A549 (cell line): ENCODE measurements around the gene COLEC12. TPM values are rescaled to one million over a fixed set of nuclear protein-coding genes. Genes with fewer than 3 reads are reported as not detected.

ENCODE experiments used
- ATAC-seq, 2 experiments: fragments of 200-7000 bp in 1 of 2; fragments of >200 bp in 1 of 2; cut with Nextera tagmentation in 1 of 2; cut with Tn5 transposase in 1 of 2; 3 replicates each; pipeline versions ENCODE4 v1.8.0 to v1.9.1; 2018 to 2020; ENCODE audit warnings: mild to moderate bottlenecking in 1 of 2, moderate library complexity in 1 of 2
- CTCF ChIA-PET: fragments of 300-600 bp; sonication (Branson Sonifier 250); formaldehyde crosslinking; extraction: SDS; loops from one replicate; lab custom pipeline; 2021; ENCODE audit warnings: antibody characterized with exemption, inconsistent platforms; lab: Yijun Ruan, JAX
- POLR2A ChIA-PET: fragments of 350-600 bp; formaldehyde crosslinking; extraction: SDS; loops from one replicate; lab custom pipeline; 2021; ENCODE audit warnings: antibody characterized with exemption, inconsistent platforms; lab: Yijun Ruan, JAX
- DNase-seq, 2 experiments: peaks; one replicate each; pipeline versions ENCODE4 v3.0.0 to v3.0.0-alpha.2; 2011 to 2016; ENCODE audit warnings: low read depth in 1 of 2, low spot score in 1 of 2
- FAIRE-seq: peaks from 2 replicates; lab custom pipeline; 2011; peaks lifted over from hg19 to GRCh38; lab: Jason Lieb, UNC
- H3K27ac ChIP-seq, 2 experiments: fragments of >200 bp; sonication (Bioruptor Twin); formaldehyde crosslinking; 3 replicates each; pipeline ENCODE4 v1.5.1; 2016 to 2017
- H3K4me1 ChIP-seq: fragments of >200 bp; sonication (Bioruptor Twin); formaldehyde crosslinking; 3 replicates; pipeline ENCODE4 v1.6.1; 2016
- H3K4me2 ChIP-seq: fragments of >200 bp; sonication (Bioruptor Twin); formaldehyde crosslinking; 3 replicates; pipeline ENCODE4 v1.6.1; 2016
- H3K4me3 ChIP-seq: fragments of >200 bp; sonication (Bioruptor Twin); formaldehyde crosslinking; 3 replicates; pipeline ENCODE4 v1.5.1; 2016
- H3K9me3 ChIP-seq: fragments of >200 bp; sonication (Bioruptor Twin); formaldehyde crosslinking; 3 replicates; pipeline ENCODE4 v1.6.1; 2016
- CBX2 ChIP-seq: fragments of 200-600 bp; sonication (generic); IDR thresholded peaks from 2 replicates; pipeline ENCODE4 v1.6.1; 2016; ENCODE audit warnings: low read depth, mild to moderate bottlenecking, borderline replicate concordance
- CBX8 ChIP-seq: fragments of 200-600 bp; sonication (generic); IDR thresholded peaks from 2 replicates; pipeline ENCODE4 v1.6.1; 2016
- CTCF ChIP-seq: fragments of >200 bp; sonication (Bioruptor Twin); formaldehyde crosslinking; IDR thresholded peaks from 3 replicates; pipeline ENCODE4 v1.5.1; 2016
- E2F6 ChIP-seq: IDR thresholded peaks from 2 replicates; pipeline ENCODE4 v1.6.1; 2012; ENCODE audit warnings: low read depth, borderline replicate concordance
- EHMT2 ChIP-seq: fragments of 200-600 bp; sonication (generic); IDR thresholded peaks from 2 replicates; pipeline ENCODE4 v1.6.1; 2016; ENCODE audit warnings: antibody characterized with exemption, low read depth, mild to moderate bottlenecking, moderate library complexity
- EP300 ChIP-seq, 2 experiments: fragments of >200 bp; sonication (Bioruptor Twin); formaldehyde crosslinking; IDR thresholded peaks; 2 replicates in 1 of 2; 3 replicates in 1 of 2; pipeline ENCODE4 v1.6.1; 2016 to 2017
- ESRRA ChIP-seq: fragments of 150-350 bp; IDR thresholded peaks from 2 replicates; pipeline ENCODE4 v1.6.1; 2014; ENCODE audit warnings: mild to moderate bottlenecking, low read length, borderline replicate concordance
- FOSB ChIP-seq: fragments of 250-450 bp; sonication (Bioruptor Pico); IDR thresholded peaks from 2 replicates; pipeline ENCODE4 v1.5.0; 2020; ENCODE audit warnings: mild to moderate bottlenecking, moderate library complexity
- FOSL2 ChIP-seq, 2 experiments: fragments of 450-650 bp in 1 of 2; fragments of >200 bp in 1 of 2; sonication (Bioruptor Twin) in 1 of 2; formaldehyde crosslinking; IDR thresholded peaks; 2 replicates each; pipeline versions ENCODE4 v1.5.0 to v1.6.1; 2016 to 2020; ENCODE audit warnings: mild to moderate bottlenecking in 1 of 2, moderate library complexity in 1 of 2
- GATA3 ChIP-seq: IDR thresholded peaks from 2 replicates; pipeline ENCODE4 v1.6.1; 2012; ENCODE audit warnings: borderline replicate concordance
- HDAC2 ChIP-seq: fragments of 200-600 bp; sonication (generic); IDR thresholded peaks from 2 replicates; pipeline ENCODE4 v1.6.1; 2016
- HES2 ChIP-seq: fragments of >200 bp; sonication (Bioruptor Twin); formaldehyde crosslinking; IDR thresholded peaks from 2 replicates; pipeline ENCODE4 v1.6.1; 2016
- HEYL ChIP-seq: fragments of 250-450 bp; sonication (Bioruptor Pico); IDR thresholded peaks from 2 replicates; pipeline ENCODE4 v1.8.0; 2021; ENCODE audit warnings: mild to moderate bottlenecking, moderate library complexity
- HOXA7 ChIP-seq: fragments of 250-450 bp; sonication (Bioruptor Pico); IDR thresholded peaks from 2 replicates; pipeline ENCODE4 v1.5.0; 2020; ENCODE audit warnings: mild to moderate bottlenecking, moderate library complexity
- JUN ChIP-seq, 2 experiments: fragments of >200 bp; sonication (Bioruptor Twin); formaldehyde crosslinking; IDR thresholded peaks; 2 replicates in 1 of 2; 3 replicates in 1 of 2; pipeline ENCODE4 v1.6.1; 2016 to 2017
- JUNB ChIP-seq: fragments of >200 bp; sonication (Bioruptor Twin); formaldehyde crosslinking; IDR thresholded peaks from 2 replicates; pipeline ENCODE4 v1.6.1; 2016
- KDM1A ChIP-seq: fragments of 200-600 bp; sonication (generic); IDR thresholded peaks from 2 replicates; pipeline ENCODE4 v1.6.1; 2016; ENCODE audit warnings: low read depth, mild to moderate bottlenecking
- MAZ ChIP-seq: fragments of 150-350 bp; IDR thresholded peaks from 2 replicates; pipeline ENCODE4 v1.6.1; 2014; ENCODE audit warnings: antibody characterized with exemption, low read depth, low read length, borderline replicate concordance
- NFE2L2 ChIP-seq: fragments of 150-350 bp; conservative IDR thresholded peaks from 2 replicates; pipeline ENCODE4 v1.6.1; 2014; ENCODE audit warnings: low read length
- NPAS2 ChIP-seq: fragments of 250-450 bp; sonication (Bioruptor Pico); IDR thresholded peaks from 2 replicates; pipeline ENCODE4 v1.8.0; 2022; ENCODE audit warnings: mild to moderate bottlenecking, moderate library complexity, borderline replicate concordance
- NR3C1 ChIP-seq: fragments of >200 bp; sonication (Bioruptor Twin); formaldehyde crosslinking; IDR thresholded peaks from 3 replicates; pipeline ENCODE4 v1.6.1; 2017
- POLR2A ChIP-seq: IDR thresholded peaks from 2 replicates; pipeline ENCODE4 v1.6.1; 2012; ENCODE audit warnings: mild to moderate bottlenecking, low read length
- POLR2AphosphoS2 ChIP-seq: conservative IDR thresholded peaks from 2 replicates; pipeline ENCODE4 v1.6.1; 2012; ENCODE audit warnings: low read length, improper control_type of control experiment, inconsistent platforms
- RARB ChIP-seq: fragments of 250-450 bp; sonication (Bioruptor Pico); IDR thresholded peaks from 2 replicates; pipeline ENCODE4 v1.8.0; 2021; ENCODE audit warnings: mild to moderate bottlenecking, moderate library complexity
- RFX5 ChIP-seq: fragments of 450-650 bp; IDR thresholded peaks from 2 replicates; pipeline ENCODE4 v1.7.1; 2014; ENCODE audit warnings: antibody characterized with exemption, mild to moderate bottlenecking, moderate library complexity
- SMC3 ChIP-seq: fragments of >200 bp; sonication (Bioruptor Twin); formaldehyde crosslinking; IDR thresholded peaks from 3 replicates; pipeline ENCODE4 v1.6.1; 2018; ENCODE audit warnings: inconsistent platforms
- TFCP2L1 ChIP-seq: fragments of 250-450 bp; sonication (Bioruptor Pico); IDR thresholded peaks from 2 replicates; pipeline ENCODE4 v1.5.0; 2021; ENCODE audit warnings: mild to moderate bottlenecking
- ZC3H11A ChIP-seq: fragments of 450-650 bp; IDR thresholded peaks from 2 replicates; pipeline ENCODE4 v1.6.1; 2014; ENCODE audit warnings: antibody characterized with exemption, mild to moderate bottlenecking
- ZNF302 ChIP-seq: fragments of 250-450 bp; sonication (Bioruptor Pico); IDR thresholded peaks from 2 replicates; pipeline ENCODE4 v1.9.0; 2021; ENCODE audit warnings: inconsistent platforms, mild to moderate bottlenecking, moderate library complexity
- whole genome bisulfite sequencing: methylation state at CpG from one replicate; pipeline ENCODE4 v1.1.6; 2017; ENCODE audit errors: missing lambda C conversion rate; 5-methylcytosine and 5-hydroxymethylcytosine counted together
- polyA plus RNA-seq, 4 experiments: library from polyadenylated mRNA; depleted of rRNA in 3 of 4; stranded (reverse); fragments of >200 nt; fragmentation: RNase III in 1 of 4; extraction: RNeasy Plus Mini Kit Qiagen cat#74134 plus additional on column Dnase treatment in 1 of 4; gene quantifications; 2 replicates in 3 of 4; 3 replicates in 1 of 4; pipeline ENCODE4 v1.2.3, GENCODE V29; 2011 to 2017

The COLEC12 gene
- polyA plus RNA-seq, 2 of the 4 experiments (the other 2 are of a cell fraction): 0.01 TPM; not detected in 1

- FAIRE-seq (no peak), DNase-seq (no peak), ATAC-seq (no peak)
- WGBS: 20% methylated on average over 2 of the region's 2 CpGs
- CTCF ChIA-PET: no interaction called here
- TF ChIP-seq ZNF302 (CRISPR knock-in tag): no peak
- TF ChIP-seq POLR2AphosphoS2: no peak
- no peak for TF ChIP-seq HDAC2
- TF ChIP-seq FOSL2 (IDR thresholded peaks at IDR 0.05): no peak
- TF ChIP-seq FOSL2 (CRISPR knock-in tag; IDR thresholded peaks at IDR 0.05): no peak
- TF ChIP-seq POLR2A: no peak
- no peak for TF ChIP-seq EHMT2
- no peak for TF ChIP-seq CTCF
- TF ChIP-seq KDM1A: no peak
- TF ChIP-seq MAZ: no peak
- no peak for TF ChIP-seq CBX2
- no peak for TF ChIP-seq EP300 (IDR thresholded peaks at IDR 0.05)
- no peak for TF ChIP-seq FOSB (CRISPR knock-in tag)
- TF ChIP-seq HES2: no peak
- no peak for TF ChIP-seq RARB (CRISPR knock-in tag)
- no peak for TF ChIP-seq HOXA7
- TF ChIP-seq JUN (IDR thresholded peaks at IDR 0.05): no peak
- no peak for TF ChIP-seq HEYL (CRISPR knock-in tag)
- no peak for TF ChIP-seq CBX8
- no peak for TF ChIP-seq E2F6
- no peak for TF ChIP-seq TFCP2L1
- POLR2A ChIA-PET: no interaction called here
- Histone ChIP-seq H3K4me1 (no peaks in the 10 kb centered on the region), H3K4me2 (no peak overlapping the region), H3K9me3 (no peaks in the 10 kb centered on the region), H3K4me3 (no peak overlapping the region), H3K27ac (no peak overlapping the region)
Observed at GRCh38 chr18:303607-304006, 196.9 kb downstream of the COLEC12 start.

GRCh38 chr18:303011-303410, 197.5 kb downstream of the COLEC12 start:
- no peak for DNase-seq
- Histone ChIP-seq H3K4me3 (no peak overlapping the region), H3K9me3 (no peaks in the 10 kb centered on the region), H3K4me2 (no peak overlapping the region), H3K4me1 (no peaks in the 10 kb centered on the region), H3K27ac (no peak overlapping the region)
- ChIA-PET CTCF (no interaction called here), POLR2A (no interaction called here)
- 0% methylated on average over 1 of the region's 1 CpG for WGBS
- no peak for ATAC-seq
- FAIRE-seq: no peak
- TF ChIP-seq ZC3H11A: no peak
- TF ChIP-seq JUNB: no peak
- no peak for TF ChIP-seq NR3C1
- no peak for TF ChIP-seq RARB (CRISPR knock-in tag)
- TF ChIP-seq JUN (IDR thresholded peaks at IDR 0.05): no peak
- TF ChIP-seq SMC3: no peak
- no peak for TF ChIP-seq NFE2L2
- no peak for TF ChIP-seq RFX5
- no peak for TF ChIP-seq ESRRA
- TF ChIP-seq NPAS2: no peak
- TF ChIP-seq GATA3: no peak
